ENCODE data around the gene SERP1.

Gene SERP1

GRCh38 chr3:150546226-150547044 lies at the start of gene SERP1, which contains the start of gene EIF2A:
TSS of gene SERP1 (minus strand) at chr3:150546496. CDS start at chr3:150546135, 361 bp downstream.
TSS of gene EIF2A (plus strand) at chr3:150546787. CDS start at chr3:150546803, 16 bp downstream.
- Histone ChIP-seq H4K20me1 (ENCODE audit: insufficient read depth, low read length) (peaks cover 25% of the 10 kb centered on the region), H3K4me1 (ENCODE audit: low read length) (peaks cover 23% of the 10 kb centered on the region), H3K9ac (ENCODE audit: low read length) (peak within 1 kb of the TSS; percentile 96), H3K27me3 (ENCODE audit: low read depth, low read length) (no peaks in the 10 kb centered on the region), H2AFZ (ENCODE audit: low read depth, low read length) (peak within 1 kb of the TSS; percentile 48), H3K4me2 (ENCODE audit: low read length) (peak within 1 kb of the TSS; percentile 79), H3K27ac (ENCODE audit: low read length) (peak within 1 kb of the TSS; percentile 86), H3K9me3 (ENCODE audit: insufficient read depth, low read length) (no peaks in the 10 kb centered on the region), H3K79me2 (ENCODE audit: low read length) (peaks cover 96% of the 10 kb centered on the region), H3K36me3 (replicated peaks; ENCODE audit: low read depth, low read length) (peaks cover 40% of the 10 kb centered on the region), H3K4me3 (ENCODE audit: low read length) (peak within 1 kb of the TSS; percentile 91)
- no peak for TF ChIP-seq CTCF (IDR thresholded peaks at IDR 0.05; ENCODE audit: low read depth, low read length)
- TF ChIP-seq EZH2phosphoT487 (IDR thresholded peaks at IDR 0.05; ENCODE audit: low read depth): no peak

GRCh38 chr3:150594150-150594549 lies 47.9 kb upstream of the SERP1 start:
- no peak overlapping the region for H3K27ac ChIP-seq (ENCODE audit: low read length)
- H3K9me3 ChIP-seq (ENCODE audit: insufficient read depth, low read length): no peaks in the 10 kb centered on the region
- no peak overlapping the region for H3K4me3 ChIP-seq (ENCODE audit: low read length)
- peaks cover 27% of the 10 kb centered on the region for H3K4me1 ChIP-seq (ENCODE audit: low read length)
- peaks cover 30% of the 10 kb centered on the region for H4K20me1 ChIP-seq (ENCODE audit: insufficient read depth, low read length)
- H3K36me3 ChIP-seq (replicated peaks; ENCODE audit: low read depth, low read length): peaks cover 20% of the 10 kb centered on the region
- no peaks in the 10 kb centered on the region for H3K27me3 ChIP-seq (ENCODE audit: low read depth, low read length)
- peaks cover 95% of the 10 kb centered on the region for H3K79me2 ChIP-seq (ENCODE audit: low read length)
- H2AFZ ChIP-seq (ENCODE audit: low read depth, low read length): no peak overlapping the region
- no peak for TF ChIP-seq EZH2phosphoT487 (IDR thresholded peaks at IDR 0.05; ENCODE audit: low read depth)
- TF ChIP-seq CTCF (IDR thresholded peaks at IDR 0.05; ENCODE audit: low read depth, low read length): no peak
- no peak overlapping the region for H3K9ac ChIP-seq (ENCODE audit: low read length)
- no peak overlapping the region for H3K4me2 ChIP-seq (ENCODE audit: low read length)

- Histone ChIP-seq H3K4me2 (ENCODE audit: low read length) (no peak overlapping the region), H3K27ac (ENCODE audit: low read length) (no peak overlapping the region), H3K27me3 (ENCODE audit: low read depth, low read length) (no peaks in the 10 kb centered on the region), H3K79me2 (ENCODE audit: low read length) (peaks cover 94% of the 10 kb centered on the region), H3K4me1 (ENCODE audit: low read length) (peaks cover 11% of the 10 kb centered on the region), H3K4me3 (ENCODE audit: low read length) (no peak overlapping the region), H3K36me3 (replicated peaks; ENCODE audit: low read depth, low read length) (peaks cover 29% of the 10 kb centered on the region), H3K9me3 (ENCODE audit: insufficient read depth, low read length) (no peaks in the 10 kb centered on the region), H3K9ac (ENCODE audit: low read length) (no peak overlapping the region), H4K20me1 (ENCODE audit: insufficient read depth, low read length) (peaks cover 47% of the 10 kb centered on the region), H2AFZ (ENCODE audit: low read depth, low read length) (no peak overlapping the region)
- TF ChIP-seq CTCF (IDR thresholded peaks at IDR 0.05; ENCODE audit: low read depth, low read length) (no peak), EZH2phosphoT487 (IDR thresholded peaks at IDR 0.05; ENCODE audit: low read depth) (no peak)
Observed at GRCh38 chr3:150589759-150590158, 43.5 kb upstream of the SERP1 start.

GRCh38 chr3:150588027-150588830 lies 41.9 kb upstream of the SERP1 start:
- H3K4me1 ChIP-seq (ENCODE audit: low read length): peaks cover 23% of the 10 kb centered on the region
- H3K9ac ChIP-seq (ENCODE audit: low read length): no peak overlapping the region
- no peak overlapping the region for H3K4me2 ChIP-seq (ENCODE audit: low read length)
- H3K27me3 ChIP-seq (ENCODE audit: low read depth, low read length): no peaks in the 10 kb centered on the region
- H3K9me3 ChIP-seq (ENCODE audit: insufficient read depth, low read length): no peaks in the 10 kb centered on the region
- H4K20me1 ChIP-seq (ENCODE audit: insufficient read depth, low read length): peaks cover 37% of the 10 kb centered on the region
- TF ChIP-seq CTCF (IDR thresholded peaks at IDR 0.05; ENCODE audit: low read depth, low read length) (no peak), EZH2phosphoT487 (IDR thresholded peaks at IDR 0.05; ENCODE audit: low read depth) (no peak)
- no peak overlapping the region for H3K4me3 ChIP-seq (ENCODE audit: low read length)
- H2AFZ ChIP-seq (ENCODE audit: low read depth, low read length): no peak overlapping the region
- no peak overlapping the region for H3K27ac ChIP-seq (ENCODE audit: low read length)
- H3K36me3 ChIP-seq (replicated peaks; ENCODE audit: low read depth, low read length): peaks cover 40% of the 10 kb centered on the region
- H3K79me2 ChIP-seq (ENCODE audit: low read length): peaks cover 94% of the 10 kb centered on the region
